Activated T-cell treated with anti-CD3 and anti-CD28 coated beads, Interleukin-2, amount 50 U/mL, for 24 hours (primary cell): ENCODE measurements around the gene SLC22A23.

Source experiments
- DNase-seq: peaks from one replicate; pipeline ENCODE4 v3.0.0-alpha.2; 2020
- H3K27ac Mint-ChIP-seq: 2 replicates; pipeline ENCODE4 v1.8.0; 2020; ENCODE audit warnings: mild to moderate bottlenecking, mixed read lengths
- H3K27me3 Mint-ChIP-seq: 2 replicates; pipeline ENCODE4 v1.8.0; 2020; ENCODE audit warnings: mixed read lengths
- H3K36me3 Mint-ChIP-seq: 2 replicates; pipeline ENCODE4 v1.8.0; 2020; ENCODE audit warnings: low read depth, mixed read lengths
- H3K4me1 Mint-ChIP-seq: 2 replicates; pipeline ENCODE4 v1.8.0; 2020; ENCODE audit warnings: low read depth, mixed read lengths
- H3K4me3 Mint-ChIP-seq: 2 replicates; pipeline ENCODE4 v1.8.0; 2020; ENCODE audit warnings: mild to moderate bottlenecking, moderate library complexity, mixed read lengths
- H3K9me3 Mint-ChIP-seq: 2 replicates; pipeline ENCODE4 v1.8.0; 2020; ENCODE audit warnings: mixed read lengths

Gene SLC22A23

GRCh38 chr6:3484192-3484591 is 27.3 kb upstream of the SLC22A23 start:
- H3K27me3 Mint-ChIP-seq, result peaks cover 40% of the 10 kb centered on the region
- H3K36me3 Mint-ChIP-seq, result no peaks in the 10 kb centered on the region
- peaks cover 6% of the 10 kb centered on the region for H3K9me3 Mint-ChIP-seq
- H3K27ac Mint-ChIP-seq, result no peak overlapping the region
- no peak for DNase-seq
- no peak overlapping the region for H3K4me3 Mint-ChIP-seq
- H3K4me1 Mint-ChIP-seq, result no peaks in the 10 kb centered on the region

- Mint-ChIP-seq H3K9me3 (peaks cover 6% of the 10 kb centered on the region), H3K4me1 (no peaks in the 10 kb centered on the region), H3K27me3 (peaks cover 37% of the 10 kb centered on the region), H3K4me3 (no peak overlapping the region), H3K27ac (no peak overlapping the region), H3K36me3 (no peaks in the 10 kb centered on the region)
- DNase-seq, result no peak
These were observed 26.8 kb upstream of the SLC22A23 start for GRCh38 chr6:3483675-3484074.

- H3K27ac Mint-ChIP-seq, result no peak overlapping the region
- H3K4me3 Mint-ChIP-seq, result no peak overlapping the region
- no peaks in the 10 kb centered on the region for H3K36me3 Mint-ChIP-seq
- H3K27me3 Mint-ChIP-seq, result peaks cover 37% of the 10 kb centered on the region
- H3K4me1 Mint-ChIP-seq, result no peaks in the 10 kb centered on the region
- no peak for DNase-seq
- peaks cover 6% of the 10 kb centered on the region for H3K9me3 Mint-ChIP-seq
These were observed 26.0 kb upstream of the SLC22A23 start for GRCh38 chr6:3482869-3483268.

- Mint-ChIP-seq H3K4me3 (no peak overlapping the region), H3K9me3 (peaks cover 6% of the 10 kb centered on the region), H3K27ac (no peak overlapping the region), H3K27me3 (peaks cover 31% of the 10 kb centered on the region), H3K4me1 (no peaks in the 10 kb centered on the region), H3K36me3 (no peaks in the 10 kb centered on the region)
- DNase-seq, result no peak
These were observed 24.8 kb upstream of the SLC22A23 start for GRCh38 chr6:3481640-3482039.

- H3K4me3 Mint-ChIP-seq, result no peak overlapping the region
- no peaks in the 10 kb centered on the region for H3K4me1 Mint-ChIP-seq
- no peak overlapping the region for H3K27ac Mint-ChIP-seq
- H3K36me3 Mint-ChIP-seq, result no peaks in the 10 kb centered on the region
- peaks cover 6% of the 10 kb centered on the region for H3K9me3 Mint-ChIP-seq
- peaks cover 31% of the 10 kb centered on the region for H3K27me3 Mint-ChIP-seq
- DNase-seq, result no peak
These were observed 23.2 kb upstream of the SLC22A23 start for GRCh38 chr6:3480009-3480408.

- Mint-ChIP-seq H3K9me3 (no peaks in the 10 kb centered on the region), H3K4me3 (no peak overlapping the region), H3K27ac (no peak overlapping the region), H3K36me3 (no peaks in the 10 kb centered on the region), H3K4me1 (peaks cover 1% of the 10 kb centered on the region), H3K27me3 (no peaks in the 10 kb centered on the region)
- DNase-seq, result no peak
These were observed 16.9 kb upstream of the SLC22A23 start for GRCh38 chr6:3473773-3474172.

GRCh38 chr6:3471711-3472110 is 14.9 kb upstream of the SLC22A23 start:
- Mint-ChIP-seq H3K27ac (no peak overlapping the region), H3K4me1 (peaks cover 1% of the 10 kb centered on the region), H3K36me3 (no peaks in the 10 kb centered on the region), H3K4me3 (no peak overlapping the region), H3K9me3 (no peaks in the 10 kb centered on the region), H3K27me3 (no peaks in the 10 kb centered on the region)
- DNase-seq, result no peak

GRCh38 chr6:3471286-3471685 is 14.4 kb upstream of the SLC22A23 start:
- Mint-ChIP-seq H3K9me3 (no peaks in the 10 kb centered on the region), H3K36me3 (no peaks in the 10 kb centered on the region), H3K27ac (no peak overlapping the region), H3K27me3 (no peaks in the 10 kb centered on the region), H3K4me1 (peaks cover 1% of the 10 kb centered on the region), H3K4me3 (no peak overlapping the region)
- DNase-seq, result no peak

GRCh38 chr6:3468585-3468984 is 11.7 kb upstream of the SLC22A23 start:
- Mint-ChIP-seq H3K9me3 (no peaks in the 10 kb centered on the region), H3K27ac (no peak overlapping the region), H3K36me3 (no peaks in the 10 kb centered on the region), H3K4me1 (peaks cover 1% of the 10 kb centered on the region), H3K4me3 (no peak overlapping the region), H3K27me3 (peaks cover 2% of the 10 kb centered on the region)
- DNase-seq, result no peak

GRCh38 chr6:3467996-3468395 is 11.1 kb upstream of the SLC22A23 start:
- Mint-ChIP-seq H3K9me3 (no peaks in the 10 kb centered on the region), H3K27ac (no peak overlapping the region), H3K4me3 (no peak overlapping the region), H3K36me3 (no peaks in the 10 kb centered on the region), H3K27me3 (peaks cover 5% of the 10 kb centered on the region), H3K4me1 (peaks cover under 1% of the 10 kb centered on the region)
- no peak for DNase-seq

- H3K4me1 Mint-ChIP-seq, result no peaks in the 10 kb centered on the region
- H3K27ac Mint-ChIP-seq, result no peak overlapping the region
- no peak overlapping the region for H3K4me3 Mint-ChIP-seq
- H3K9me3 Mint-ChIP-seq, result no peaks in the 10 kb centered on the region
- H3K36me3 Mint-ChIP-seq, result no peaks in the 10 kb centered on the region
- peaks cover 11% of the 10 kb centered on the region for H3K27me3 Mint-ChIP-seq
- DNase-seq, result no peak
These were observed 9.8 kb upstream of the SLC22A23 start for GRCh38 chr6:3466488-3467219.

GRCh38 chr6:3460253-3460652 is 3.4 kb upstream of the SLC22A23 start:
- H3K4me3 Mint-ChIP-seq, result no peak overlapping the region
- H3K27ac Mint-ChIP-seq, result no peak overlapping the region
- peaks cover 5% of the 10 kb centered on the region for H3K4me1 Mint-ChIP-seq
- peaks cover 36% of the 10 kb centered on the region for H3K27me3 Mint-ChIP-seq
- H3K36me3 Mint-ChIP-seq, result no peaks in the 10 kb centered on the region
- H3K9me3 Mint-ChIP-seq, result no peaks in the 10 kb centered on the region
- DNase-seq, result no peak

GRCh38 chr6:3458706-3459421 is 2.0 kb upstream of the SLC22A23 start:
- Mint-ChIP-seq H3K27me3 (peaks cover 34% of the 10 kb centered on the region), H3K4me1 (peaks cover 5% of the 10 kb centered on the region), H3K4me3 (no peak overlapping the region), H3K9me3 (no peaks in the 10 kb centered on the region), H3K27ac (no peak overlapping the region), H3K36me3 (no peaks in the 10 kb centered on the region)
- DNase-seq, result no peak

GRCh38 chr6:3457710-3458602 is 1.1 kb upstream of the SLC22A23 start:
- Mint-ChIP-seq H3K4me3 (peak overlapping the region; percentile 71), H3K9me3 (no peaks in the 10 kb centered on the region)
- peak; percentile 45 for DNase-seq

More at GRCh38 chr6:3457710-3458602, 1.1 kb upstream of the SLC22A23 start:
- Mint-ChIP-seq H3K27ac (peak overlapping the region; percentile 13), H3K36me3 (no peaks in the 10 kb centered on the region), H3K27me3 (peaks cover 30% of the 10 kb centered on the region), H3K4me1 (peaks cover 5% of the 10 kb centered on the region)
